WERI-Rb-1 (cell line): Measurements from ENCODE around the gene ADPRHL1.

Experiments
- DNase-seq: peaks from one replicate; pipeline ENCODE4 v3.0.0-alpha.2; 2020
- H3K27ac ChIP-seq: fragments of 250-450 bp; sonication (Bioruptor Pico); 2 replicates; pipeline ENCODE4 v1.5.1; 2020; ENCODE audit warnings: mild to moderate bottlenecking, moderate library complexity
- H3K27me3 ChIP-seq: fragments of 250-450 bp; sonication (Bioruptor Pico); 2 replicates; pipeline ENCODE4 v1.5.1; 2021; ENCODE audit warnings: mild to moderate bottlenecking, low read depth, moderate library complexity; ENCODE audit not compliant: insufficient read depth, severe bottlenecking
- H3K36me3 ChIP-seq: fragments of 250-450 bp; sonication (Bioruptor Pico); 2 replicates; pipeline ENCODE4 v1.5.1; 2020; ENCODE audit warnings: mild to moderate bottlenecking, moderate library complexity
- H3K4me3 ChIP-seq: 2 replicates; pipeline ENCODE4 v1.5.1; 2011; ENCODE audit warnings: low read depth, mild to moderate bottlenecking, control low read depth, low read length
- H3K9me3 ChIP-seq: fragments of 250-450 bp; sonication (Bioruptor Pico); 2 replicates; pipeline ENCODE4 v1.5.1; 2021; ENCODE audit warnings: mild to moderate bottlenecking, moderate library complexity; ENCODE audit not compliant: severe bottlenecking
- CTCF ChIP-seq: IDR thresholded peaks from 2 replicates; pipeline ENCODE4 v1.5.1; 2011; ENCODE audit warnings: low read depth, mild to moderate bottlenecking, control low read depth, inconsistent platforms, low read length

ADPRHL1 gene

DNA sequence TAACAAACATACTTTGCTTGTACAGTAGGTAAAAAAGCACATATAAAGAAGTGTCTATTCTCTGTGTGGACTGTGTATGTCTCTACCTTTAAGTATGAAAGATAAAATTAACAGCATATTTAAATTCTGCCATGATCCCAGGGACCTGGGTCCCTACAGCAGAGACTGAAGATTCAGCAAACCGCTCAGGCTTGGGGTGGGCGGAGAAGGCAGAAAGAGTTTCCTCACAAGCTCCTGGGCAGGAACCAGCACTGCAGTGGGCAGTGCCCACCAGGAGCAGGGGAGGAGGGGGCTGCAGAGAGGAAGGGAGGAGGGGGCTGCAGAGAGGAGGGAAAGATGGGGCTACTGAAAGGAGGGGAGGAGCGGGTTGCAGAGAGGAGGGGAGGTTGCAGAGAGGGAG is 44.7 kb downstream of the ADPRHL1 start:
- no peak overlapping the region for H3K27ac ChIP-seq
- peaks cover 8% of the 10 kb centered on the region for H3K9me3 ChIP-seq
- H3K27me3 ChIP-seq: no peaks in the 10 kb centered on the region
- H3K36me3 ChIP-seq: no peaks in the 10 kb centered on the region
- TF ChIP-seq CTCF: no peak
- peak; percentile 8 for DNase-seq
- no peak overlapping the region for H3K4me3 ChIP-seq

DNA sequence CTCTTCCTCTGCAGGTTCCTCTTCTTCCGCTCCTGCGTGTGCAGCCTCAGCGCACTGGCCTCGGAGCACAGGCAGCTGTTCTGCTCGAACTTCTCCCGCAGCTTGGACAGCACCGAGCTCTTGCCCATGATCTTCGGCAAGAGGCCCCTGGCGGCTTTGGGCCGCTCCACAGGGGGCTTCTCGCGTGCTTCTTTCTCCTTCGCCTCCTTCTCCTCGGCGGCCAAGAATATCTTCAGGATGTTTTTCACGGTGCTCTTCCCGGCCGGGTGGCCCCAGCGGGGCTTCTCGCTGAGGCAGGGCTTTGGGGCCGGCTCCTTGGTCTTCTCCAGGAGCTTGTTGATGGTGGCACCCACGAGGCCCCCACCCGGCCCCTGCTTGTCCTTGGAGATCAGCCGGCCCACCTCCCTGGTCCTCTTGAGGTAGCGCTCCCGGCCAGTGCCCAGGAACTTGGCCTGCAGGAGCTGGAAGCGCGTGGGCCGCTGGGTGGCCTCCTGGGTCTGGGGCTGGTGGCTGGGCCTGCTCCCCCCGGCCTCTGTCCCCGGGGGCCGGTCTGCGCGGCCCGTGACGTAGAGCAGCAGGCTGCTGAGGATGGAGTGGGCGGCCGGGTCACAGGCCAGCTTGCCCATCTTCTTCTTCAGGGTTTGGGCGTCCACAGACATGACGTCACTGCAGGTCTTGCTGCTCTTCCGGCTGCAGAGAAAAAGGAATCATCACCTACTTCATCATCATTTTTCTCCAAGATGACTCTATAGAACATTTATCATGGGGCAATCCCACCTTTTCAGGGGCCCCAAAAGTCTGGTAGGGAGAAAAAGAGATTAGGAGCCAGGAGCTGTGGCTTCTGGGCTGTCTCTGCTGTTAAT is 45.5 kb downstream of the ADPRHL1 start:
- Histone ChIP-seq H3K9me3 (peaks cover 8% of the 10 kb centered on the region), H3K4me3 (no peak overlapping the region), H3K27me3 (no peaks in the 10 kb centered on the region), H3K27ac (no peak overlapping the region), H3K36me3 (no peaks in the 10 kb centered on the region)
- TF ChIP-seq CTCF: no peak
- DNase-seq: peak; percentile 9

DNA sequence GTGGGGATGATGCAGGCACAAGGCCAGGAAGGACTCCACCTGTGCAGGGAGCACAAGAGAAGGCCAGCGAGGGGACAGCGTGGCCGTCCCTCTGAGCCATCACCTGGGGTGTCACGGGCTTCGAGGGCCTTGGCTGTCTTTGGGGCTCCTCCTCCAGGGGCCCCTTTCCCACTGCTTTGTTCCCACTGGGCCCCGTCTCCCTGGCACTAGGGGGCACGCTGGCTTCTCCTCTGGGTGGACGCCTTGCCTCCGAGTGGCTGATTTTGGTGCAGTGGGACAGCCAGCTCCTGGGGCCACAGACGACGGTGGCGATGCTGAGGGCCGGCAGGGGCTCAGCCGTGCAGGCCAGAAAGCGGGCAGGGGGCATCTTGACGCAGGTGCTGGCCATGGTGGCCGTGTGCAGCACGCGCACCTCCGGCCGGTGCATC is 46.2 kb downstream of the ADPRHL1 start:
- Histone ChIP-seq H3K4me3 (no peak overlapping the region), H3K27me3 (no peaks in the 10 kb centered on the region)
- DNase-seq: no peak

DNA sequence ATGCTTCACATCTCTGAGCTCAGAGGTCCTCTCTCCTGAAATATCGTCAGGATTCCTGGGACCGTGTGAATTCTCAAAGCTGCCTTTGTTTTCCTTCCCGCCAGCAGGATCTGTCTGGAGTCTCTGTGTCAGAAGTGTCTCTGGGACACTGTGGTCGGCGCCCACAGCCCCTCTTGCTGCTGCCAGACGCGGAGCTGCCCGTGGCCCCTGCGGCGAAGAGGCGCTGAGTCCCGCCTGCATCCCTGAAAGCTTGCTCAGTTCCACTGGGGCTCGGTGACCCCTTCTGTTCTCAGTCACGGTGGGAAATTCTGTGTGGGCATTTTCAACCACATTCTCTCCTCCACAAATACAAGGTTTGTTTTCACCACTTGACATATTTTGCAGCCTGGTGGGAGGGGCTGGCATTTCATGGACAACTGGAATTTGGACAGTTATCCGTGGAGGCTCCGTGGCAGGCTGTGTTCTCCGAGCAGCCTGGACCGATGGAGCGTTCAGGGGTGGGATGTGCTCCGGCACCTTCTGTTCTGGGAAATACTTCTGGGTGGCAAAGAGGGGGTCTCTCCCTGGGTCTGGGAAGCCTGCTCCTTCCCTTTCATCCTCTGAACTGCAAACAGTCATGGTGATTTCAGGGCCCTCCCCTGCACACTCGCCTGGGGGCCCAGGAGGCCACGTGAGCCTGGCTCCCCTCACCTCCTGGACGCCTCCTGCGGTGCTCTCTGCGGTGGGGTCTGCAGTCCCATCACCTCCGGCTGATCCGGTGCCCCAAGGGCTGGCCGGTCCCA is 46.8 kb downstream of the ADPRHL1 start:
- peak; percentile 9 for DNase-seq
- TF ChIP-seq CTCF: no peak
- no peaks in the 10 kb centered on the region for H3K36me3 ChIP-seq
- peak overlapping the region; percentile 69 for H3K27ac ChIP-seq
- no peak overlapping the region for H3K4me3 ChIP-seq
- no peaks in the 10 kb centered on the region for H3K9me3 ChIP-seq
- H3K27me3 ChIP-seq: no peaks in the 10 kb centered on the region

More for the DNA sequence above, 46.2 kb downstream of the ADPRHL1 start:
- H3K27ac ChIP-seq: no peak overlapping the region
- TF ChIP-seq CTCF: no peak
- H3K9me3 ChIP-seq: peaks cover 4% of the 10 kb centered on the region
- no peaks in the 10 kb centered on the region for H3K36me3 ChIP-seq

GRCh38 chr13:113405481-113406300 is 47.6 kb downstream of the ADPRHL1 start:
- peak; percentile 88 for DNase-seq
- TF ChIP-seq CTCF: peak; percentile 67
- H3K4me3 ChIP-seq: peak overlapping the region; percentile 14
- no peaks in the 10 kb centered on the region for H3K27me3 ChIP-seq
- peak overlapping the region; percentile 69 for H3K27ac ChIP-seq
- H3K36me3 ChIP-seq: no peaks in the 10 kb centered on the region
- no peaks in the 10 kb centered on the region for H3K9me3 ChIP-seq
